IPS-NIHi7 (cell line): ENCODE measurements around the gene AGTR1.

ENCODE experiments used
- DNase-seq: peaks from one replicate; pipeline ENCODE4 v3.0.0; 2012; ENCODE audit warnings: mixed read lengths; ENCODE audit errors: extremely low spot score

AGTR1 gene

DNA sequence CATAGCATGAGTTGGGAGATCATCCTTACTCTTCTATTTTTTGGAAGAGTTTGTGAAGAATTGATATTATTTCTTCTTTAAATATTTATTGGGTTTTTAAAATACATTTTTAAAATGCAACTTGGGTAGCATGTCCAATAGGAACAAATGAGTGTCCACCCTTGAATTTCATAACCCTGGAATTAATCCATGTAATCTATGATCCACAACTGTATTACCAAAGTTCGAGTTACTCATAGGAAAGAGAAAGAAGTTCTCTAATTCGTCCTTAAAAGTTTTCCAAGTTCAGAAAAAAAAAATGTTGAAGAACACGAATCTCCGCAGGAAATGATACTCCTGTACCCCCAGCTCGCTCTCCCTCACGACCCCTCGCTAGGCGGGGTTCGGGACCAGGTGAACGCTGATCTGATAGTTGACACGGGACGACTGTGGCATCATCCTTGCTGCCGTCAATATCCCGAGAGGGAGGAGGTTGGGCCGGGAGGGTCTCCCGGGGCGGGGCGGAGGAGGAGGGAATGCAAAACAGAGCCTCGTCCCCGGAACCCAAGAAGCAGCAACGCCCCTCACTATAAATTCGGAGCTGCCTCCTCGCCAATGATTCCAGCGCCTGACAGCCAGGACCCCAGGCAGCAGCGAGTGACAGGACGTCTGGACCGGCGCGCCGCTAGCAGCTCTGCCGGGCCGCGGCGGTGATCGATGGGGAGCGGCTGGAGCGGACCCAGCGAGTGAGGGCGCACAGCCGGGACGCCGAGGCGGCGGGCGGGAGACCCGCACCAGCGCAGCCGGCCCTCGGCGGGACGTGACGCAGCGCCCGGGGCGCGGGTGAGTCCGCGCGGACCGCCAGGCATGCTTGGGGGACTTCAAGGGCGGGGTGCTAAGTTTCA is at the start of gene AGTR1:
TSS of gene AGTR1 (plus strand) at position 598 of the 884 bp plus-strand sequence. CDS start 43,133 bp downstream, outside the sequence.
- peak; percentile 78 for DNase-seq

- DNase-seq = no peak
Observed at GRCh38 chr3:148648685-148649352, 48.9 kb upstream of the AGTR1 start.

GRCh38 chr3:148651549-148651948 is 46.2 kb upstream of the AGTR1 start:
- no peak for DNase-seq

DNA sequence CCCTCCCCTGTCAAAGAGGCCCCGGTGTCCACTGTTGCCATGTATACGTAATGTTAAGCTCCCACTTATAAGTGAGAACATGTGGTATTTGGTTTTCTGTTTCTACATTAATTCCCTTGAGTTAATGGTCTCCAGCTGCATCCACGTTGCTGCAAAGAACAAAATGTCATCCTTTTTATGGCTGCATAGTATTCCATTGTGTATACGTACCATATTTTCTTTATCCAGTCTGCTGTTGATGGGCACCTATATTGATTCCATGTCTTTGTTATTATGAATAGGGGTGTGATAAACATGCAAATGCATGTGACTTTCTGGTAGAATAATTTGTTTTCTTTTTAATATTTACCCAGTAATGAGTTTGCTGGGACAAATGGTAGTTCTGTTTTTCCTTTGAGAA is 43.3 kb upstream of the AGTR1 start:
- no peak for DNase-seq

DNA sequence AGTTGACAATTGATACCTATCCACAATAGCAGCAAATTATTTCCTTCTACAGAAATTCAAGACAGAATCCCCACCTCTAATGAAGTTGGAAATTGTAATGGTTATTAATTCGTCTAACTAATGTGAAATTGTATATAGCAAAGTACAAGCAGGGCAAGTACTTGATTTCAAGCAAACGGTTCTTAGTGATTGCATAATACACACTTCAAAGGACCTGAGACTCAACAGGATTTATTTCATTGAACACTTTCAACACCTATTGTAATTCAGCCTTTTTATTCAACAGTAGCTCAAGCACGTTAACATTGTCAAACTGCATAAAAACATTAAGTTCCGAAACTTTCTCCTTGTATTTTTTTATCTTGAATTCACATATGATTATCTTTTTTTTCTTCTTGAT is 40.2 kb upstream of the AGTR1 start:
- DNase-seq = no peak

DNA sequence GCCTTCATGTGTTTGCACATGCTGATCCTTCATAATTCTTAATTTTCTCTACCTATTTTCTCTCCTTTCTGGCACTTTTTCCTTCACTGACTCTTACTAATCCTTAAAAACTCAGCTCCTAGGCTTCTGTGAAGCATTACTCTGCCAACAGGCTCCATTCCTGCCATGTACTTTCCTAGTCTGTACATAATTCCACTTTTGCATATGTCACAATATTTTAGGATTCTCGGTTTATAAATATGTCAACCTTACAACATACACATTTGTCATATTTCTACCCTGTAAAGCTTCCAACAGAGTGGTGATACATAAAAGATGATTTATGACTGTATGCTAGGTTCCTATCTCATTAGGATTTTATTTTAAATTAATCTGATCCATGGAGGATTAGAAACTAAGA is 38.2 kb upstream of the AGTR1 start:
- no peak for DNase-seq

GRCh38 chr3:148680289-148680688 is 17.4 kb upstream of the AGTR1 start:
- no peak for DNase-seq

GRCh38 chr3:148681080-148681479 is 16.6 kb upstream of the AGTR1 start:
- no peak for DNase-seq

- DNase-seq = no peak
Observed at GRCh38 chr3:148682997-148683396, 14.7 kb upstream of the AGTR1 start.

- no peak for DNase-seq
Observed at GRCh38 chr3:148694116-148694515, 3.6 kb upstream of the AGTR1 start.

DNA sequence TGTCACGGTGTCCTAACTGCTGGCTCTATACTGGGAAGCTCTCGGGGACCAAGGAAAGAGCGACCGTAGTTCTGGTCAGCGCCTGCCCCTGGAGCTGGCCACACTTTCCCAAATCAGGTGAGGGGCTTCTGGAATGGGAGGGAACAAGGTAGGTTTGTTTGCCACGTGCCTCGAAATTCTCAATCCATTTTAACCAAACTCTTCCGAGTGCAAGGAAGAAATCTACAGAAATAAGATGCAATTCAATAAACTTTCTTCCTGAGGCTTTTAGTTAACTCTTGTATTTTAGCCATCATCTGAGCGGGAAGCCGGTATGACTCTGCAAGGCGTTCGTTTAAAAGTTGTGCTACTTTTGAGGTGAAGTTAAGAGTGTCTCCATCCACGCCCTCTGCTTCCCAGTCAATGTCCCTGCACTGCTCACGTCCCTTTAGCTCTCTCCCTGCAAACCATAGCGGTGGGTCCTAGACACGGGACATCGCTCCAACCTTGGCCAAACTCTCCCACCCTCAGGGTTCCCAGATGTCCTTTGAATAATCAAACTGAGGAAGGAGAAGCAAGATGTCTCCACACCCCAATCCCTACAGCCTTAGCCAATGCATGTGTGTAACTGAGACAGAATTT is 597 bp downstream of the AGTR1 start:
- no peak for DNase-seq

GRCh38 chr3:148705314-148705713 is 7.6 kb downstream of the AGTR1 start:
- no peak for DNase-seq

DNA sequence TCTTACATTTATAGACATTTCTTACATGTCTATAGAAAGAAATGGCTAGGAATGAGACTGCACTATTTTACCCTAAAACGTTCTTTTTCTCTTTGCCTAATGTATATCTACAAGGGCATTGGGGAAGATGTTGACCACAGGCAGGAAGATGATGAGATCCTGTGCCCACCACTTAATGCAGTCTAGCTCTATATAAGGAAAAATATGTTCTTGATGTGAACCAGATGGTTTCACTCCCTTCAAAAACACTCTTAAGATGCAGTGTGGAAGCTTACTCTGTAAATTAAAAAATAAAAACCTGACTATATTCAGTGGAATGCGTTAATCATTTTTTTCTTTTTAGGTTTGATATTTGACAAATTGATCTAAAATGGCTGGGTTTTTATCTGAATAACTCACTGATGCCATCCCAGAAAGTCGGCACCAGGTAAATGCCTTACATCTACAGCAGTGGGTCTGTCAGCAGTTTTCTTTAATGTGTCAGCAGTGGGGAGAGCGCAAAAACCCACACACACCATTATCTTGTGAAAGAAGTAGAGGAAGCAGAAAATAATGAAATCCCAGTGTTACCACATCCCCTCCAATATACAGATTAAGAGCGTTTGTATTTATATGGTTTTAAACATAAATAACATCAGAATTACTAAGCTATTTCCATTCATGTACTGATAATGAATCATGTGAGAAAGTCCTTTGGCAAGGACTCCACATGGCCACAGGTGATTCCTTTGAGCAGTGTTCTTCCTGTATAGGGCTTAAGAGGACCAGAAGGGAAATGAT is 10.1 kb downstream of the AGTR1 start:
- DNase-seq = no peak

DNA sequence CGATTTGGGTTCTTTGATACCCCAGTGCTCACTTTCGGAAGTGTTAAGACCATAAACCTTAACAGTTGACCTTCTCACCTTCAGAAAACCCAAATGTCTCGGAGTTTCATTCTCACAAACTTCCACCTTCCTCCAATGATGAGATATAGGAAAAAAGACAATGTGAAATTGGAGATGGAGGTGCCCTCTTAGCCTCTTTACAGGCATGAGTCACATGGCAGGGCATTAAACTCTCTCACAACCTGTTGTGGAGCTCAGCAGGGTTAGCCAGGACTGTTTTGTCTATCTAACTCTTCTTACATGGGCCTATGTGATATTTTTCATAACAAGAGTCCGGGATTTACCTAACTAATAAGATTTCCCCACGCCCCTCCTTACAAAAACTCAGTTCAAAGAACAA is 10.7 kb downstream of the AGTR1 start:
- no peak for DNase-seq

GRCh38 chr3:148709560-148710253 is 12.0 kb downstream of the AGTR1 start:
- DNase-seq = no peak

DNA sequence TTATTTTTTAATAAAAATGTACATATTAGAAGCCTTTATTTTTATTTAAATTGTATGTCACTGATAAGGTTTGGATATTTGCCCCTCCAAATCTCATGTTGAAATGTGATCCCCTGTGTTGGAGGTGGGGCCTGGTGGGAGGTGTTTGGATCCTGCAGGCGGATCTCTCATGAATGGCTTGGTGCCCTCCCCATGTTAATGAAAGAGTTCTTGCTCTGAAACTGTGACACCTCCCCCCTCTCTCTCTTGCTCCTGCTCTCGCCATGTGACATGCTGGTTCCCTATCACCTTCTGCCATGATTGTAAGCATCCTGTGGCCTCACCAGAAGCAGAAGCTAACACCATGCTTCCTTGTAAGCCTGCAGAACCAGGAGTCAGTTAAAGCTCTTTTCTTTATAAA is 13.0 kb downstream of the AGTR1 start:
- no peak for DNase-seq

DNA sequence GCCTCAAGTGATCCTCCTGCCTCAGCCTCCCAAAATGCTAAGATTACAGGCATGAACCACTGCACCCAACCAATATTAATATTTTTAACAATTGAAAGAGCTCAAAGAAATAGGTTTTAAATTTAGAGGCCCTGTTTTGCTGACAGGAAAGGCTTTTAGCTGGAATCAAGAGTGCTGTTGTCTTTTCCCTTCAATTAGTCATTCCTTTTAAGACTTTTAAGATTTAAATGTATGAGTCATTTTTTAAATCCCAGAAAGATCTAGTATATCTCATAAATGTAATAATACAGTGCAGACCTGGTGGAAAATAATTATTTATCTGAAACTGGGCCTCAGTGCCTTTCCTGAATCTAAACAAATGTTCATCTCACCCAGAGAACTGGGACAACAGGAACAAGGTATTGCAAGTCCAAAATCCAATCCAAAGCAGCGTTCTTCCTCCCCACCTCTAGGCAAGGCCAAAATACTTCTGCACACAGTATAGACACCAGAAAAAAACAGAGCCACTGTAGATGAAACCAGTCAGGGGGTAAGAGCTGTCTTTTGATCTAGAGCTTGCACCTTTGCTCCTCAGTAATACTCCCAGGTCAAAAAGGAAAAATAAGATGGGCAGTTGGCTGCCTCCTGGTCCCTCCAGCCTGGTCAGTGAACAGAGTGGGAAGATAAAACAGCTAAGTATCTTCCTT is 14.4 kb downstream of the AGTR1 start:
- DNase-seq = no peak

DNA sequence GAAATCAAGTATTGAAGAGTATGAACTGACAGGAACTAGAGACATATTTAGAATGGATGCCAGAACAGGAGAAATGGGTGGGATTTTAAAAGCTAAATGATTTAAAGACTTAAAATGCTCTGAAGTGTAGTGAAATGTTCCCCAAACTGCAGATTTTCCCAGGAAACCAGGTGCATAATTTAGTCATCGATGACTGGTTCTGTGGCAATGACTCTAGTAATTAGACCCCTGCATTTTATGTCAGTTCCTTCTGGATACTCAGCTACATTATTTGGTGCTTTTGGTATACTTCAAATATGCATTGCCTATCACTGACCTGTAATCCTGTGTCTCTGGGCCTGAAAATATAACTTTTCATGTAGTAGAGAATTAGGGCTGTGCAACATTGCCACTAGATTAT is 16.8 kb downstream of the AGTR1 start:
- DNase-seq = no peak

GRCh38 chr3:148716657-148717056 is 19.0 kb downstream of the AGTR1 start:
- no peak for DNase-seq

DNA sequence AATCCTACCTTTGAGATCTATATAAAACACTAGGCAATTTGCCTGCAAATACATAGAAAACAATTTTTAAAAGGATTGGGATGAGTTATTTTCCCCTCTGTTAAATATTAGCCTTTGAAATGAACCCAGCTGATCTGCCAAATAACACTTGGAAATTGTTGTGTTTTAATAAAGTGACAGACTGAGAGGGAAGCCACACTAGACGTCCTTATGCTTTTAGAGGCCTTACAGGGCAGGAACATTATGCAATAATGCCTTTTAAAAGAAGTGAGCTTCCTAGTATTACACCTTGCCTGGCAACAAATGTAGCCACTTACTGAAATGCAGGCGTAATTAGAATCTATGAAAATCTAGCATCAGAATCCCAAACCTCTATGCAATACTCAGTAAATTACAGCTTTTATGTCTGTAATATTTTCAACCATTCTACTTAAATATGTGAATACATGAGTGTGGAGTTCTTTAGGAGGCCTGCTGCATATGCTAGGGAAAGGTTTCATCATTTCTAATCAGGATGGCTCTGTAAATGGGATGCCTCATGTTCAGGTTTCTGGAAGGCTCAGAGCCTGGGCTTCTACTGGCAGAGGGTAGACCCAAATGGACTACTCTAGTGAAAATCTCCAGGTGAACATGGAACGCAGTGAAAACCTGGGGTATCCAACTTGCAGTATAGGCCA is 20.3 kb downstream of the AGTR1 start:
- no peak for DNase-seq
